ENCODE results near the gene INTS11.

The INTS11 gene

DNA sequence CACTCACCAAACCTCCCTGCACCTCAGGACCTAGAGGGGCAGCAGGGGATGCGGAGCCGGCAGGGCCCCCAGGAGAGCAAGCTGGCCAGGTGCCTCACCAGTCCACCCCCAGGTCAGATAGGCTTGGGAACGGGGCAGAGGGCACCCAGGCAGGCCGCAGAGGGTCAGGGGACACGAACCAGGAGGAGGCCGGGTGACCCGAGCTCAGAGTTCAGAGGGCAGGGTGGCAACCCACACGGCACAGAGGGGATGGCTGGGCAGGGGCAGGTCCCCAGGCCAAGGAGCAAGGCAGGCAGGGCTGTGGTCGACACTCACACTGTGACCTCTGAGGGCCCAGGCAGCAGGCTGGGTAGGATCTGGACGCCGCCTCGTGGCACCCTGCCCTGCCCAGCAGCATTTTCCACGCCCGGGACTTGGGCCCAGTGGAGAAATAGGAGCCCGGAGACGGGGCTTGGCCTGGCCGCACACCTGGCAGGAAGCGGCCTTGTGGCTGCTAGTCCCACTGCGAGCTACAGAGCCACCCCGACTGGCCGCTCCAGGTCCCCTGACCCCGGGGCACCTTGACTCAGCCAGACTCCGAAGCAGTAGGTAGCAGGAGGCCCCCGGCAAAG lies 19.5 kb upstream of the INTS11 start:
- no peak for DNase-seq

DNA sequence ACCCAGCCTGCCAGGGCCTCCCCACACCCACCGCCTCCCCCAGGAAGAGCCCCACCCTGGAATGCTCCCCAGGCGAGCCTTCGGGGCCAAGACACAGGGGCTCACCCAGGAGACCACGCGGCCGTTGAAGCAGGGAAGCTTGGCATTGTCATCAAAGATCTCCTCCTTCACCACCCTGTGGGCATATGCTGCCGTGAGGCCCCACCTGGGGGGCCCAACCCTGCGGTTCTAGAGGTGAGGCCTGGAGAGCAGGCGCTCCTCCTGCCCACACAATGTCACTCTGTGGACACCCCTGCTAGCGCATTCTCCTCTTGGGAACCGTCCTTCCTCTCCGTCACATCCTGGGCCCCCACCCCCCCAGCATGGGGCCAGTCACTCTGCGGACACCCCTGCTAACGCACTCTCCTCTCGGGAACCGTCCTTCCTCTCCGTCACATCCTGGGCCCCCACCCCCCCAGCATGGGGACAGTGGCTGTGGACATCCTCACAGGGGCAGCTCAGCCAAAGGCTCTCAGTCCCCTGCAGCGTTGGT lies 18.2 kb upstream of the INTS11 start:
- DNase-seq = no peak

DNA sequence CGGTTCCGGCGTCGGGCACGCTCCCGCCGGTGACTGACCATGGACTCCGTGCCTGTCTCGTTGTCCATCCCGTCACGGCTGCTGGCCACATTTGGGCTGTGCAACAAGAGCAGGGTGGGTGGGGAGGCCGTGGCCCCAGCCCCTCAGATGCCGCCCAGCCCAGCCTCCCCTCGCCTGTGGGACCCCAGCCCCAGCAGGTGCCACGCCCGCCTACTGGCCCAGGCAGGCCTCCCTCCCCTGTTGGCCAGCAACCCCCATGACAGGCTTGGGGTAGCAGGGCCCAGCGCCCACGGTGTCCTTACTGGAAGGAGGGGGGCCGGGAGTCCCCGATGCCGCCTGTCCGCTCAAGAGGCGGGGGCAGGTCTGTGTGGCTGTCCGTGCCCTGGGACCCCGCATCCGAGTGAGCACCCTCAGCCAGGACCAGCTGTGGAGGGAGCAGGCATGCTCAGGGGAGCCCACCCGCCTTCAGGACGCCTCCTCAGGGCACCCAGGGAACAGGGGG lies 17.7 kb upstream of the INTS11 start:
- no peak for DNase-seq

DNA sequence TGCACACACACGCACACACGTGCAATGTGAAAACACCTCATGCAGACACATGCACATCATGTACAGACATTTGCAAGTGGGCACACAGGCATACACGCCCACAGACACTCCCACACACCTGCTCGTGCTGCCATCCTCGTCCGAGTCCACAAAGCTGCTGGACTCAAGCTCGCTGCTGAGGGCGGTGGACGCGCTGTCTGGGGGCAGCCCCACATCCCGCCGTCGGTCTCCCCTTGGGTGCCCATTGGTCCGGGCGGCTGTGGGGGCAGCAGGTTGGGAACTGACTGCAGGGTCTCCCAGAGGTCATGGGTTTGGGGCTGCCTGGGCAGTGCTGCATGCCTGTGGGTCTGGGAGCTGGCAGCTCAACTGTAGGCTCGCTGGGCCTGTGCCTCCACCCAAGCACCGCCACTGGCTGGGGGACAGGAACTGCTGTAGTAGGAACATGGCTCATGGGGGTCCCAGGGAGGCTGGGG lies 17.1 kb upstream of the INTS11 start:
- DNase-seq = no peak

DNA sequence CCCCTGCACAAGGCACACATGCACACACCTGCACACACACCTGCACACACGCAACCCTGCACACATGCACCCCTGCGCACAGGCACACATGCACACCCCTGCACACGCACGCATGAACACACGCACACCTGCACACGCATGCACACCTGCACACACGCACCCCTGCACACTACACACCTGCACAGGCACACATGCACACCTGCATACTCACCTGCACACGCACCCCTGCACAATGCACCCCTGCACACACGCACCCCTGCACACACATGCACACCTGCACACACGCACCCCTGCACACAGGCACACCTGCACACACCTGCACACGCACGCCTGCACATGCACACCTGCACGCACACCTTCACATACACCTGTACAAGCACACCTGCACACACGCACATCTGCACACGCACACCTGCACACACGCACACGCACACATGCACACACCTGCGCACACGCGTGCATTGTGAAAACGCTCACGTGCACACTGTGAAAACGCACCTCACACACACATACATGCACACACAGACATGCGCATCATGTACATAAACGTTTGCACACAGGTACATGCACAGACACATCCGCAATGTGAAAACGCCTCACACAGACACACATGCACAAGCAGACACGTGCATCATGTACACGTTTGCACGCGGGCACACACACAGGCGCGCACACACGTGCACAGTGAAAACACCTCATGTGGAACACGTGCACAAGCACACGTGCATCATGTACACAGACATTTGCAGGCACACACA lies 16.5 kb upstream of the INTS11 start:
- no peak for DNase-seq

DNA sequence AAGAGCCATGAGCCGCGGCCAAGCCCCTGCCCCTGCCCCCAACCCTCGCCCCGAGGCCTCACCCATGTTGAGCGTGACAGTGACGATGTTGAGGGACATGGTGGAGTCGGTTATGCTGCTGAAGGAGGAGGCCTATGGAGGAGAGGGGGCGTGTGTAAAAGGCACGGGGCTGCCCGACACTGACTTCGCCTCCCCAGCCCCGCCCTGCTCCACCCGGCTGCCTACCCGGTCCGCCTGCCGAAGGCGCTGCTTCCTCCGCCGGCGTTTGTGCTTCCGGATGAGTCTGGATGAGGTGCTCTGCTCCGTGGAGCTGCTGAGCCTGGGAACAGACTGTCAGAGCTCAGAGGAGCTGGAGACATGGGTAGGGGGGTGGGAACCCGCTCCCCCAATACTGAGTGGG lies 15.7 kb upstream of the INTS11 start:
- DNase-seq = no peak

DNA sequence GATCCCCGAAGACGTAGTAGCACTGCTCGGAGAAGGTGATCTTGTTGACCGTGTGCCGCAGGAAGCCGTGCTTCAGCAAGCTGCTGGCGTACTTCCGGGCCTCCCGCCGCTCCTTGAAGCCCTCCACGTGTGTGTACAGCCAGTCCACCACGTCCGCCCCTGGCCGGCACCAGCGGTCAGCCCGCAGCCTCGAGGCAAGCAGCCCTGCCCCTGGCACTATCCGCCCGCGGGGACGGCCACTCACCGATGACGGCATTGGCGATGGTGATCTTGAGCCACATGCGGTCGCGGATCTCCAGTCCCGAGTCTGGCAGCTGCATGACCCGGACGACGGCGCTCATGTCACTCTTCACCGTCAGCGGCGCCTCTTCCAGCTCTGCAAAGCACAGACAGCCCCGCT lies 13.8 kb upstream of the INTS11 start:
- DNase-seq = no peak

DNA sequence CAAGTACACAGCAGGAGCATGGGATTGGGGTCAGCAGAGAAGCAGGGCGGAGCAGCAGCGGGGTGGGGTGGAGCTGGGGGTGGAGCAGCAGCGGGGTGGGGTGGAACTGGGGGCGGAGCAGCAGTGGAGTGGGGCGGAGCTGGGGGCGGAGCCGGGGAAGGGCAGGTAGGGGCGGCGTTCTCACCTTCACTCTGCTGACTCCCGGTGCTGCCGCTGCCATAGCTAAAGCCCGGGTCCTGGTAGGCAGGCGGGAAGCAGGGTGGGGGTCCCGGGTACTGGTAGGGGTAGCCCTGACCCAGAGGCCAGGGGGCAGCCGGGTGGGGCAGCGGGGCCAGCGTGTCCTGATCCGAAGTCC lies 13.3 kb upstream of the INTS11 start:
- DNase-seq = no peak

DNA sequence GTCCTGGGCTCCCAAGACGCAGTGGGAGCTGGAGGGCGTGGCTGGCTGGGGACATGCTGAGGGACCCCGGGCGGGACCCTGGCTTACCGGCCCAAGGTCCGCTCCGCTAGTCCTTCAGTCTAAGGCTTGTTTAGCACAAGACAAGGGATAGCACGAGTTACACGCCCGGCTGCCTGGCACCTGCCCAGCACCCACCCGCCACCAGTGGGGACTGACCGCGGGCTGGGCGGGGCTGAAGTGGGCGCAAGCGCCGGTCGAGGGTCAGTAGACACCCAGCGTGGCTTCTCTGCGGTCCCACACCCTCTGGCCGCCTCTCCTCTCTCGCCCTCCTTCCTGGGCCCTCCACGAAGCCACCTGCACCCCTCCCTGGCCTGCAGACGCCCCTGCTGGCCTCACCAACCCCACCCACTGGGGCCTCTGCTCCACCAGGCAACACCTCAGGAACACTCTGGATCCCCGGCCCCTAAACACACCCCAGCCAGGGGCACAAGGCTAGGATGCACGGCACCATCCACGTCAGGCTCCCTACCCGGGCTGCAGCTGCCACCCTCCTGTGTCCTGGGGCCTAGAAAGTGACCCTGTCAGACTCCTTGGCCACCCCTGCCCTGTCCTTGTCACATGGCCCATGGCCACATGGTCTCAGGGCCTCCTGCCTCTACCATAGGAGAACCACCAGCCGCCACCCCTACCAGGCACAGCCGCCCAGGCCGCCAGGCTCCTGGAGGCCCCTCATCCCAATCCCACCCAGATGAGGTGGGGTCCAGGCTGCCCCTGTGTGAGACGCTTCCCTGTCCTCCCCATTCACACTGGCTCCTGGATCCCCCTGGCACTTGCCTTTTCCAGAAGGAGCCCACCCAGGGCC lies 12.7 kb upstream of the INTS11 start:
- no peak for DNase-seq

DNA sequence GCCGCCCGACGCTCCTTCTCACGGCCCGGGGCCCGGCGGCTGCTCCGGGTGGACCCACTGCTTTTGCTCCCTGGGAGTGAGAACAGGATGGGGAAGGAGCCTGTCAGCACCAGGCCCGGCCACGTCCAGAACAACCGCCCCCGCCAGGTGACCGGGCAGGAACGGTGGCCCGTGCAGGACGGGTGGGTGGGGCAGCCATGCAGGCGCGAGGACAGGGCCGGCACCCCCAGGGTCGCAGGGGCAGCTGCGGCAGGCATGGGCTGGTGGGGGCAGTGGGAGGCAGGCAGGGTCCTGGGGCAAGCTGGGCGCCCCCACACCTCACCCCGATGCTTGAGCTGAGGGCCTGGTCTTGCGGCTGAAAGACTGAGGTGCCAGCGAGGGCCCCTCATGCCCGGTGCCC lies 12.0 kb upstream of the INTS11 start:
- DNase-seq = no peak

DNA sequence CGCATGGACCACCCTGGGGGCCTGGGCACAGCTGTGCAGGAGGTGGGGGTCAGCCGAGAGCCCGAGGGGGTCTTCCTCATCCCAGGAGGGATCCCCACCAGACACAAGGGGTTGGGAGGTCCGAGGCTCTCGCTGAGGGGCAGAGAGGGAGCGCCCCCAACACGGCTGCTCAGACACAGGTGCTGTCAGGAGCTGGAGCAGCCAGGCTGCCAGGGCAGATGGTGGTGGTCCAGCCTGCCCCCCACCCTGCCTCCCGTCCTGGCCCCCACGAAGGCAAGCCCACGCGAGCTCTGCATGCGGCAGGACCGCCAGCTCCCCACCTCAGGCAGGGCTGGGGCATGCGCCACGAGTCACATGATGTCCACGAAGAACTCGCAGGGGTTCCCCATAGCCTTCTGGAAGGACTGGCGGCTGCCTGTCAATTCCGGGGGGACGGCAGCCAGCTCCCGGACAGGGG lies 11.4 kb upstream of the INTS11 start:
- DNase-seq = no peak

DNA sequence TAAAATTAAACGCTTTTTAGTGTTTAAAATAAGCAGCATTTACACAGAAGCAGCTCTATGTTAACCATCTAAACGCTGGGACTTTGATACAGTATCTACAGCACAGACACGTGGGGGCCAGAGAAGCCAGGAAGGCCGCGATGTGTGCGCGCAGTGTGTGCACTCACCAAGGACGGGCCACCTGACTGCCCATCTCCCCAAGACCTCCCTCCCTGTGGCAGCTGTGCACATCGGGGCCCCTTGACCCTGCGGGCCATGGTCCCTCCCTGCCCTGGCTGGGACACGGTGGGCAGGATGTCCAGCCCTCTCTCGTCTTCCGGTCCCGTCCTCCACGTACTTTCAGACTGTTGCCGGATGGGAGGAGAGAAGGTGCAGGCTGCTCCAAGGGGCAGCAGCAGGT lies 10.8 kb upstream of the INTS11 start:
- no peak for DNase-seq

DNA sequence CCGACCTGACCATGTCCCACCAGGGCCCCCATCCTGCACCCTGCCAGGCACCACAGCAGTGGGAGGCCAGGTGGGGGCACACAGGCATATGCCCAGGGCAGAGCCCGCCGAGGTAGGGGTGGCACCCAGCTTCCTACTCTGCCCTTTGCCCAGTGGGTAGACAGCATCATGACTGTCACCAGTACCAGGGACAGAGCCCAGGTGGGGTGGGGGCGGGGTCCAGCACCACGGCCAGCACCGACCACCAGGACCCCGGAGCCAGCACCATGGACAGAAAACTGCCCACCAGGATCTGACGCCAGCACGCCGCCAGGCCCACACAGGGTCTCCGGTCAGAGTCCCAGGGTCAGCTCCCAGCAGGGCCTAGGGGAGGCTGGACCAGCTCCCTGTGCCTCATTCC lies 10.4 kb upstream of the INTS11 start:
- DNase-seq = no peak

DNA sequence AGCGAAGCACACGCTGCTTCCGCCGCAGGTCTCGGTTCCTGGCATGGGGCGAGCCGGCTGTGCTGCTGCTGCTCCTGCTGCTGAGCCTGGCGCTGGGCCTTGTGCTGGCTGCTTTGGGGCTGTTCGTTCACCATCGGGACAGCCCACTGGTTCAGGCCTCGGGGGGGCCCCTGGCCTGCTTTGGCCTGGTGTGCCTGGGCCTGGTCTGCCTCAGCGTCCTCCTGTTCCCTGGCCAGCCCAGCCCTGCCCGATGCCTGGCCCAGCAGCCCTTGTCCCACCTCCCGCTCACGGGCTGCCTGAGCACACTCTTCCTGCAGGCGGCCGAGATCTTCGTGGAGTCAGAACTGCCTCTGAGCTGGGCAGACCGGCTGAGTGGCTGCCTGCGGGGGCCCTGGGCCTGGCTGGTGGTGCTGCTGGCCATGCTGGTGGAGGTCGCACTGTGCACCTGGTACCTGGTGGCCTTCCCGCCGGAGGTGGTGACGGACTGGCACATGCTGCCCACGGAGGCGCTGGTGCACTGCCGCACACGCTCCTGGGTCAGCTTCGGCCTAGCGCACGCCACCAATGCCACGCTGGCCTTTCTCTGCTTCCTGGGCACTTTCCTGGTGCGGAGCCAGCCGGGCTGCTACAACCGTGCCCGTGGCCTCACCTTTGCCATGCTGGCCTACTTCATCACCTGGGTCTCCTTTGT lies 9.2 kb upstream of the INTS11 start:
- DNase-seq = no peak

DNA sequence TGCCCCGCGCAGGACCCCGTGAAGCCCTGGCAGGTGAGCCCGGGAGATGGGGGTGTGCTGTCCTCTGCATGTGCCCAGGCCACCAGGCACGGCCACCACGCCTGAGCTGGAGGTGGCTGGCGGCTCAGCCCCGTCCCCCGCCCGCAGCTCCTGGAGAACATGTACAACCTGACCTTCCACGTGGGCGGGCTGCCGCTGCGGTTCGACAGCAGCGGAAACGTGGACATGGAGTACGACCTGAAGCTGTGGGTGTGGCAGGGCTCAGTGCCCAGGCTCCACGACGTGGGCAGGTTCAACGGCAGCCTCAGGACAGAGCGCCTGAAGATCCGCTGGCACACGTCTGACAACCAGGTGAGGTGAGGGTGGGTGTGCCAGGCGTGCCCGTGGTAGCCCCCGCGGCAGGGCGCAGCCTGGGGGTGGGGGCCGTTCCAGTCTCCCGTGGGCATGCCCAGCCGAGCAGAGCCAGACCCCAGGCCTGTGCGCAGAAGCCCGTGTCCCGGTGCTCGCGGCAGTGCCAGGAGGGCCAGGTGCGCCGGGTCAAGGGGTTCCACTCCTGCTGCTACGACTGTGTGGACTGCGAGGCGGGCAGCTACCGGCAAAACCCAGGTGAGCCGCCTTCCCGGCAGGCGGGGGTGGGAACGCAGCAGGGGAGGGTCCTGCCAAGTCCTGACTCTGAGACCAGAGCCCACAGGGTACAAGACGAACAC lies 8.5 kb upstream of the INTS11 start:
- DNase-seq = no peak

DNA sequence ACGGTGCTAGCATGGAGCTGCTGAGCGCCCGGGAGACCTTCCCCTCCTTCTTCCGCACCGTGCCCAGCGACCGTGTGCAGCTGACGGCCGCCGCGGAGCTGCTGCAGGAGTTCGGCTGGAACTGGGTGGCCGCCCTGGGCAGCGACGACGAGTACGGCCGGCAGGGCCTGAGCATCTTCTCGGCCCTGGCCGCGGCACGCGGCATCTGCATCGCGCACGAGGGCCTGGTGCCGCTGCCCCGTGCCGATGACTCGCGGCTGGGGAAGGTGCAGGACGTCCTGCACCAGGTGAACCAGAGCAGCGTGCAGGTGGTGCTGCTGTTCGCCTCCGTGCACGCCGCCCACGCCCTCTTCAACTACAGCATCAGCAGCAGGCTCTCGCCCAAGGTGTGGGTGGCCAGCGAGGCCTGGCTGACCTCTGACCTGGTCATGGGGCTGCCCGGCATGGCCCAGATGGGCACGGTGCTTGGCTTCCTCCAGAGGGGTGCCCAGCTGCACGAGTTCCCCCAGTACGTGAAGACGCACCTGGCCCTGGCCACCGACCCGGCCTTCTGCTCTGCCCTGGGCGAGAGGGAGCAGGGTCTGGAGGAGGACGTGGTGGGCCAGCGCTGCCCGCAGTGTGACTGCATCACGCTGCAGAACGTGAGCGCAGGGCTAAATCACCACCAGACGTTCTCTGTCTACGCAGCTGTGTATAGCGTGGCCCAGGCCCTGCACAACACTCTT lies 7.7 kb upstream of the INTS11 start:
- no peak for DNase-seq

DNA sequence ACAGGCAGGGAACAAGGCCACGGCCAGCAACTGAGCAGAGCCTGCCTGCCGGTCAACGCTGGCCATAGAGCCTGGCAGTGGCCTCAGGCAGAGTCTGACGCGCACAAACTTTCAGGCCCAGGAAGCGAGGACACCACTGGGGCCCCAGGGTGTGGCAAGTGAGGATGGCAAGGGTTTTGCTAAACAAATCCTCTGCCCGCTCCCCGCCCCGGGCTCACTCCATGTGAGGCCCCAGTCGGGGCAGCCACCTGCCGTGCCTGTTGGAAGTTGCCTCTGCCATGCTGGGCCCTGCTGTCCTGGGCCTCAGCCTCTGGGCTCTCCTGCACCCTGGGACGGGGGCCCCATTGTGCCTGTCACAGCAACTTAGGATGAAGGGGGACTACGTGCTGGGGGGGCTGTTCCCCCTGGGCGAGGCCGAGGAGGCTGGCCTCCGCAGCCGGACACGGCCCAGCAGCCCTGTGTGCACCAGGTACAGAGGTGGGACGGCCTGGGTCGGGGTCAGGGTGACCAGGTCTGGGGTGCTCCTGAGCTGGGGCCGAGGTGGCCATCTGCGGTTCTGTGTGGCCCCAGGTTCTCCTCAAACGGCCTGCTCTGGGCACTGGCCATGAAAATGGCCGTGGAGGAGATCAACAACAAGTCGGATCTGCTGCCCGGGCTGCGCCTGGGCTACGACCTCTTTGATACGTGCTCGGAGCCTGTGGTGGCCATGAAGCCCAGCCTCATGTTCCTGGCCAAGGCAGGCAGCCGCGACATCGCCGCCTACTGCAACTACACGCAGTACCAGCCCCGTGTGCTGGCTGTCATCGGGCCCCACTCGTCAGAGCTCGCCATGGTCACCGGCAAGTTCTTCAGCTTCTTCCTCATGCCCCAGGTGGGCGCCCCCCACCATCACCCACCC lies 6.9 kb upstream of the INTS11 start, which contains the start of gene TAS1R3:
TAS1R3 (plus strand) TSS at position 213 of the 898 bp plus-strand sequence; CDS start at position 279, 66 bp downstream.
- DNase-seq = no peak

DNA sequence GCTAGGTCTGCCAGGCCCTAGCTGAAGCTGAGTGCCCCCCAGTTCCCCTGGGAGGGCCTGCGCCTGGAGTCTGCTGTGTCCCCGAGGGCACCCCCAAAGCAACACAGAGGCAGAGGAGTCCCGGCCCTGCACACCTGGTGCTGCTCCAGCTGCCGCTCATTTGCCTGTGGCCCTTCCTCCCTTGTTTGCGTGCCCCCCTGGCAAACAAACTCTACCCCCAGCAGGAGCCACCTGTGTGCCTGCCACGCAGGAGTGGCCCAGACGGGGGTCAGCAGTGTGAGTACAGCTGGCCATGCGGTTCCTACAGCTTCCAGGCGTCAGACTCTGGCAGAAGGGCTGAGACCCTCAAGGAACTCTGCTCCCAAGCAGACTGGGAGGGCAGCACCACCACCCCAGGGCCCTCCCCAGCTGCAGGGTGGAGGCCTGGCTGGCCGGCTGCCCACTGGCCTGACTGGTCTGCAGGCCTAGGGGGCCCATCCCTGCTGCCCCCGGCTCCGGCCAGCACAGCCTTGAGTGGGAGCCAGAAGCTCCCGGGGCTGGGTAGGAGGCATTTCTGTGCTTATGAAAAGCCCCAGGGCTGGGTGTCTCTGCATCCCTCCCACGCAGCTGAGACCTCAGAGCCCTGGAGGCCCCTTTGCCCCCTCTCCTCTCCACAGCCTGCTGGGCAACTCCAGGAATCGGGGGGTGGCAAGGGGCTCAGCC lies 6.1 kb upstream of the INTS11 start:
- DNase-seq = no peak

Measured in right forelimb (tissue), 1 donor.